ENCODE measurements around the gene DUSP16. TPM values are rescaled to one million over a fixed set of nuclear protein-coding genes. Genes with fewer than 3 reads are reported as not detected.
A peak's percentile ranks its signal among the peaks of the same experiment; 100 is the strongest.

Gene DUSP16
- polyA plus RNA-seq, 2 of the 4 experiments (the other 2 are of a cell fraction): 18.2 to 34.7 TPM

- TF ChIP-seq EP300 (IDR thresholded peaks at IDR 0.05) (no peak), JUNB (IDR thresholded peaks at IDR 0.05) (no peak), KDM1A (IDR thresholded peaks at IDR 0.05; ENCODE audit: low read depth) (no peak), ATOH8 (CRISPR knock-in tag; IDR thresholded peaks at IDR 0.05; ENCODE audit: low read depth) (no peak), MYC (IDR thresholded peaks at IDR 0.05; ENCODE audit: borderline replicate concordance, low read length) (no peak; the same call in 1 of the 2 replicates), HOXB13 (CRISPR knock-in tag; IDR thresholded peaks at IDR 0.05; ENCODE audit: low read depth) (no peak), E2F6 (IDR thresholded peaks at IDR 0.05; ENCODE audit: borderline replicate concordance, low read depth) (0 out of 2 replicates have a peak, but pooled peaks have one; percentile 19), HOXB5 (CRISPR knock-in tag; IDR thresholded peaks at IDR 0.05) (no peak), MAFK (IDR thresholded peaks at IDR 0.05; ENCODE audit: partially characterized antibody) (no peak), HDAC2 (IDR thresholded peaks at IDR 0.05) (no peak), CTCF (IDR thresholded peaks at IDR 0.05) (peak; percentile 3; the same call in 1 of the 3 replicates), CBX2 (IDR thresholded peaks at IDR 0.05; ENCODE audit: borderline replicate concordance, low read depth) (no peak), BCL3 (IDR thresholded peaks at IDR 0.05) (peak; percentile 38; the same call in 2 of the 3 replicates), ESRRA (IDR thresholded peaks at IDR 0.05; ENCODE audit: borderline replicate concordance, low read length) (no peak), RAD21 (conservative IDR thresholded peaks at IDR 0.05 in 1 of 2, IDR thresholded peaks at IDR 0.05 in 1 of 2) (no peak), TP53 (CRISPR knock-in tag; IDR thresholded peaks at IDR 0.05) (peak; percentile 94), POLR2A (IDR thresholded peaks at IDR 0.05; ENCODE audit: low read length) (peak; percentile 58), GATA3 (IDR thresholded peaks at IDR 0.05; ENCODE audit: borderline replicate concordance) (no peak), SREBF2 (IDR thresholded peaks at IDR 0.05) (no peak), ELK1 (IDR thresholded peaks at IDR 0.05; ENCODE audit: low read depth, low read length) (no peak), HOXA7 (CRISPR knock-in tag; IDR thresholded peaks at IDR 0.05) (no peak), REST (IDR thresholded peaks at IDR 0.05) (no peak), ZNF302 (CRISPR knock-in tag; IDR thresholded peaks at IDR 0.05) (no peak), ZFP36 (IDR thresholded peaks at IDR 0.05; ENCODE audit: borderline replicate concordance, partially characterized antibody) (no peak), MAZ (IDR thresholded peaks at IDR 0.05; ENCODE audit: borderline replicate concordance, low read depth, low read length) (no peak), KDM5A (IDR thresholded peaks at IDR 0.05) (no peak), ZSCAN20 (CRISPR knock-in tag; IDR thresholded peaks at IDR 0.05) (no peak), USF2 (IDR thresholded peaks at IDR 0.05) (no peak), POLR2AphosphoS2 (conservative IDR thresholded peaks at IDR 0.05; ENCODE audit: low read length) (no peak), CEBPB (IDR thresholded peaks at IDR 0.05) (peak in 1 of 2 experiments; percentile 54; a peak in 1 of 4 replicates), CBX8 (IDR thresholded peaks at IDR 0.05) (no peak), RARB (CRISPR knock-in tag; IDR thresholded peaks at IDR 0.05) (peak; percentile 56; the same call in 1 of the 2 replicates), FOXS1 (CRISPR knock-in tag; IDR thresholded peaks at IDR 0.05) (0 out of 2 replicates have a peak, but pooled peaks have one; percentile 4), RFX5 (IDR thresholded peaks at IDR 0.05) (no peak)
These were observed 1.2 kb downstream of the DUSP16 start (continued) for GRCh38 chr12:12561371-12562015.

All from A549 (cell line).